ENCODE data around the gene SLC35C1. TPM values are rescaled to one million over a fixed set of nuclear protein-coding genes. Genes with fewer than 3 reads are reported as not detected.

The SLC35C1 gene
- 10 to 100 TPM; 17.7 to 18.1 TPM for total RNA-seq
- 22.4 TPM for polyA plus RNA-seq

DNA sequence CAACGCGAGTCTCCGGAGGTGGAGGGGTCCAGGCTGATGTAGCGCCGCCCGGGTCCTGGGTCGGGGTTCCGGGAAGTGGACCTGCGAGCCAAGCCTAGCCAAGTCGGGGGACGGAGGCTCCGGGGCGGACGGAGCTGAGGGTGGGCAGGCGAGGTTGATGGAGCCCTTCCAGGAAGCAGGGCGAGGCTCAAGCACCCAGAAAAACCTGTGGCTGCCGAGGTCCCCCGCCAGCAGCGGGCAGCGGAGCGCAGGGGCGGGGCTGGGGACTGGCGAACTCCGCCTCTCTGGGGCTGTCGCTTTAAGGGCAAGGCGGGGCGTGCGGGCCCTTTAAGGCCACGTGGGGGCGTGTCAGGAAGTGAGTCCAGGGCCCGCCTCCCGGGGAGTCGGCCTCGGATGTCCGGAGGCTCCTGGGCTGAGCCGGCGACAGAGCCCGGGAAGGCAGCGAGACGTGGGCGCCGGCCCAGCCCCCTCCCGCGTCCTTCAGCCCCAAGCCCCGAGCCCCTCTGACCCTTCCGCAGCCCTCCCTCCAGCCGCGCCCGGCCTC is at the start of gene SLC35C1:
Gene SLC35C1 (plus strand): TSS at position 389 of the 544 bp plus-strand sequence. CDS start 653 bp downstream, outside the sequence.
- Histone ChIP-seq H3K9me3 (ENCODE audit: low read length) (no peaks in the 10 kb centered on the region), H3K36me3 (ENCODE audit: insufficient read depth, low read length) (no peaks in the 10 kb centered on the region), H3K4me3 (ENCODE audit: low read length) (peak within 1 kb of the TSS; percentile 83), H3K4me1 (ENCODE audit: insufficient read depth, low read length) (peaks cover 37% of the 10 kb centered on the region), H3K27me3 (ENCODE audit: insufficient read depth, low read length, poor library complexity, severe bottlenecking) (no peaks in the 10 kb centered on the region), H3K27ac (ENCODE audit: low read depth, low read length) (peak within 1 kb of the TSS; percentile 74)
- POLR2A ChIA-PET, result interaction anchor here (1.0 to 3.2 kb wide), 3 partner anchors 33 to 42 kb away, joined by 3 to 15 read pairs (median 3); partner anchors contain the start of gene CRY2
- Mint-ChIP-seq H3K36me3 (peaks cover 0 to 41% (median 2%) of the 10 kb centered on the region in 3 donors), H3K4me3 (peak within 1 kb of the TSS; percentile 87 to 99 (median 92)), H3K27me3 (no peaks in the 10 kb centered on the region), H3K9me3 (no peaks in the 10 kb centered on the region), H3K4me1 (peaks cover 31 to 54% (median 39%) of the 10 kb centered on the region in 3 donors), H3K27ac (peak within 1 kb of the TSS; percentile 80 to 98 (median 91))
- CTCF ChIA-PET, result interaction anchor here (1.2 to 2.8 kb wide), 6 partner anchors 9 to 40 kb away, joined by 3 to 17 read pairs (median 4); no protein-coding TSS in a partner anchor
- DNase-seq, result peak; percentile 92 to 96 (median 95)

DNA sequence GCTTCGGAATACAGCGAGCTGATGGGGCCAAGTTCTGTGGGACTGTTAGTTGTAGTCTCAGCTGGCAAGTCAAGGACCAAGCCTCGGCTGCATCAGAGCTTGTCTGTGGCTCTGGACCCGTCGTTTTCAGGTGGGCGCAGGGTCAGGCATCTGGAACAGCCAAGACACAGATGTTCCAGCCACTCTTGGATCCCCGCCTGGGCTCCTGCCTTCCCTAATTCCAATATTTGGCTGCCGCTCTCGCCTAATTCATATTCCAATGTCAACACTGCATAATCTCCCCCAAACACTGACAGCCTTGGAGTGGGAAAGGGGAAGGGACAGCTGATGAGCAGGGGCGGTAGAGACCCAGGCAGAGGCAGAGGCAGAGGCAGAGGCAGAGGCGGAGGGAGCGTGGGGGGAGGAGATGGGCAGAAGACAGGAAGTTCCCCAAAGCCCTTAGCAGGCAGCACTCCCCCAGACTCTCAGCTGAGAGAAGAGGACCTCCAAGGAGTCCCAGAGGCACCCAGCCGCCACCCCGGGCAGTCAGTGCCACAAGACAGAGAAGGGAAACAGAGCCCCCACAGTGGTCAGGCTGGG is 49.6 kb upstream of the SLC35C1 start:
- no peaks in the 10 kb centered on the region for H3K4me1 Mint-ChIP-seq
- H3K4me3 Mint-ChIP-seq, result no peak overlapping the region
- Histone ChIP-seq H3K4me1 (ENCODE audit: insufficient read depth, low read length) (no peaks in the 10 kb centered on the region), H3K27me3 (ENCODE audit: insufficient read depth, low read length, poor library complexity, severe bottlenecking) (peaks cover 5% of the 10 kb centered on the region), H3K9me3 (ENCODE audit: low read length) (no peaks in the 10 kb centered on the region), H3K27ac (ENCODE audit: low read depth, low read length) (no peak overlapping the region), H3K36me3 (ENCODE audit: insufficient read depth, low read length) (no peaks in the 10 kb centered on the region), H3K4me3 (ENCODE audit: low read length) (no peak overlapping the region)
- H3K27me3 Mint-ChIP-seq, result peaks cover 12 to 65% of the 10 kb centered on the region in 2 donors
- no peaks in the 10 kb centered on the region for H3K9me3 Mint-ChIP-seq
- ChIA-PET CTCF (interaction anchor here (2.6 kb wide), 1 partner anchor 16 kb away, joined by 8 read pairs; no protein-coding TSS in a partner anchor), POLR2A (no interaction called here)
- H3K36me3 Mint-ChIP-seq, result no peaks in the 10 kb centered on the region
- DNase-seq, result no peak
- H3K27ac Mint-ChIP-seq, result no peak overlapping the region

- Histone ChIP-seq H3K4me1 (ENCODE audit: insufficient read depth, low read length) (no peaks in the 10 kb centered on the region), H3K9me3 (ENCODE audit: low read length) (no peaks in the 10 kb centered on the region), H3K27ac (ENCODE audit: low read depth, low read length) (no peak overlapping the region), H3K27me3 (ENCODE audit: insufficient read depth, low read length, poor library complexity, severe bottlenecking) (peaks cover 2% of the 10 kb centered on the region), H3K4me3 (ENCODE audit: low read length) (no peak overlapping the region), H3K36me3 (ENCODE audit: insufficient read depth, low read length) (no peaks in the 10 kb centered on the region)
- Mint-ChIP-seq H3K36me3 (no peaks in the 10 kb centered on the region), H3K9me3 (no peaks in the 10 kb centered on the region), H3K27ac (no peak overlapping the region), H3K4me1 (no peaks in the 10 kb centered on the region), H3K4me3 (no peak overlapping the region), H3K27me3 (peaks cover 9 to 56% of the 10 kb centered on the region in 2 donors)
- CTCF ChIA-PET, result interaction anchor here (0.6 kb wide), 1 partner anchor 15 kb away, joined by 4 read pairs; no protein-coding TSS in a partner anchor
- DNase-seq, result no peak
- POLR2A ChIA-PET, result no interaction called here
Observed at GRCh38 chr11:45756384-45757010, 48.5 kb upstream of the SLC35C1 start.

- H3K4me1 Mint-ChIP-seq, result no peaks in the 10 kb centered on the region
- no peaks in the 10 kb centered on the region for H3K36me3 Mint-ChIP-seq
- CTCF ChIA-PET, result no interaction called here
- H3K27ac ChIP-seq (ENCODE audit: low read depth, low read length), result no peak overlapping the region
- H3K9me3 Mint-ChIP-seq, result no peaks in the 10 kb centered on the region
- H3K4me3 Mint-ChIP-seq, result no peak overlapping the region
- H3K27ac Mint-ChIP-seq, result no peak overlapping the region
- H3K27me3 ChIP-seq (ENCODE audit: insufficient read depth, low read length, poor library complexity, severe bottlenecking), result no peaks in the 10 kb centered on the region
- POLR2A ChIA-PET, result no interaction called here
- no peaks in the 10 kb centered on the region for H3K4me1 ChIP-seq (ENCODE audit: insufficient read depth, low read length)
- no peak for DNase-seq
- no peaks in the 10 kb centered on the region for H3K36me3 ChIP-seq (ENCODE audit: insufficient read depth, low read length)
- peaks cover 9 to 55% of the 10 kb centered on the region in 2 donors for H3K27me3 Mint-ChIP-seq
- H3K9me3 ChIP-seq (ENCODE audit: low read length), result no peaks in the 10 kb centered on the region
- H3K4me3 ChIP-seq (ENCODE audit: low read length), result no peak overlapping the region
Observed at GRCh38 chr11:45757672-45758071, 47.3 kb upstream of the SLC35C1 start.

DNA sequence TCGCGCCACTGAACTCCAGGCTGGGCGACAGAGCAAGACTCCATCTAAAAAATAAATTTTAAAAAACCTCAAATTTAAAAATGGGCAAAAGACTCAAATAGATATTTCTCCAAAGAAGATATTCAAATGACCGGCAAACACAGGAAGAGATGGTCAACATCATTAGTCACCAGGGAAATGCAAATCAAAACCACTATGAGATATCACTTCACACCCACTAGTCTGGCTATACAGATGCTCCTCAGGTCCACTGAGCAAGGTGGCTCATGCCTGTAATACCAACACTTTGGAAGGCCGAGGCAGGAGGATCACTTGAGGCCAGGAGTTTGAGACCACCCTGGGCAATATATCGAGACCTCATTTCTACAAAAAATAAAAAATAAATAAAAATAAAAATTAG is 43.3 kb upstream of the SLC35C1 start:
- CTCF ChIA-PET, result interaction anchor here (1.9 kb wide), 1 partner anchor 10 kb away, joined by 8 read pairs; no protein-coding TSS in a partner anchor

GRCh38 chr11:45765107-45765668 is 39.8 kb upstream of the SLC35C1 start:
- POLR2A ChIA-PET, result no interaction called here
- CTCF ChIA-PET, result interaction anchor here (0.8 kb wide), 1 partner anchor 241 kb away, joined by 3 read pairs; no protein-coding TSS in a partner anchor

More for the DNA sequence above, 43.3 kb upstream of the SLC35C1 start:
- Histone ChIP-seq H3K27me3 (ENCODE audit: insufficient read depth, low read length, poor library complexity, severe bottlenecking) (peaks cover 2% of the 10 kb centered on the region), H3K9me3 (ENCODE audit: low read length) (no peaks in the 10 kb centered on the region), H3K4me1 (ENCODE audit: insufficient read depth, low read length) (no peaks in the 10 kb centered on the region), H3K4me3 (ENCODE audit: low read length) (no peak overlapping the region), H3K27ac (ENCODE audit: low read depth, low read length) (no peak overlapping the region), H3K36me3 (ENCODE audit: insufficient read depth, low read length) (no peaks in the 10 kb centered on the region)
- Mint-ChIP-seq H3K27me3 (peaks cover 8 to 64% of the 10 kb centered on the region in 2 donors), H3K4me3 (no peak overlapping the region), H3K27ac (no peak overlapping the region), H3K9me3 (no peaks in the 10 kb centered on the region), H3K4me1 (no peaks in the 10 kb centered on the region), H3K36me3 (no peaks in the 10 kb centered on the region)
- POLR2A ChIA-PET, result no interaction called here
- DNase-seq, result no peak

DNA sequence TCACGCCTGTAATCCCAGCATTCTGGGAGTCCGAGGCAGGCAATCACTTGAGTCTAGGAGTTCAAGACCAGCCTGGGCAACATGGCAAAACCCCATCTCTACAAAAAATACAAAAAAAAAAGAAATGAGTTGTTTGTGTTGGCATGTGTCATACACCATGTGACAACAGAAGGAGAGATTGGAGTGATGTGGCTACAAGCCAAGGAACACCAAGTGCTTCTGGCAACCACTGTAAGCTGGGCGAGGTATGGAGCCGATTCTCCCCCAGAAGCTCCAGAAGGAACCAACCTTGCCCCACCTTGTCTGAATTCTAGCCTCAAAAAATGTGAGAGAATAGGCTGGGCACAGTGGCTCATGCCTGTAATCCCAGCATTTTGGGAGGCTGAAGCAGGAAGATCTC is 39.1 kb upstream of the SLC35C1 start:
- no peaks in the 10 kb centered on the region for H3K36me3 ChIP-seq (ENCODE audit: insufficient read depth, low read length)
- H3K27me3 ChIP-seq (ENCODE audit: insufficient read depth, low read length, poor library complexity, severe bottlenecking), result peaks cover 9% of the 10 kb centered on the region
- CTCF ChIA-PET, result interaction anchor here (0.8 kb wide), 1 partner anchor 241 kb away, joined by 3 read pairs; no protein-coding TSS in a partner anchor
- no peak overlapping the region for H3K27ac Mint-ChIP-seq
- H3K4me1 ChIP-seq (ENCODE audit: insufficient read depth, low read length), result no peaks in the 10 kb centered on the region
- peaks cover 3 to 46% of the 10 kb centered on the region in 2 donors for H3K27me3 Mint-ChIP-seq
- H3K4me3 ChIP-seq (ENCODE audit: low read length), result no peak overlapping the region
- DNase-seq, result no peak
- no peak overlapping the region for H3K27ac ChIP-seq (ENCODE audit: low read depth, low read length)
- peaks cover 0 to 2% (median under 1%) of the 10 kb centered on the region in 3 donors for H3K4me1 Mint-ChIP-seq
- POLR2A ChIA-PET, result no interaction called here
- no peaks in the 10 kb centered on the region for H3K9me3 Mint-ChIP-seq
- H3K4me3 Mint-ChIP-seq, result no peak overlapping the region
- H3K36me3 Mint-ChIP-seq, result no peaks in the 10 kb centered on the region
- no peaks in the 10 kb centered on the region for H3K9me3 ChIP-seq (ENCODE audit: low read length)

More at GRCh38 chr11:45765107-45765668, 39.8 kb upstream of the SLC35C1 start:
- H3K9me3 Mint-ChIP-seq, result no peaks in the 10 kb centered on the region
- Histone ChIP-seq H3K9me3 (ENCODE audit: low read length) (no peaks in the 10 kb centered on the region), H3K36me3 (ENCODE audit: insufficient read depth, low read length) (no peaks in the 10 kb centered on the region), H3K27me3 (ENCODE audit: insufficient read depth, low read length, poor library complexity, severe bottlenecking) (peaks cover 9% of the 10 kb centered on the region), H3K4me3 (ENCODE audit: low read length) (no peak overlapping the region), H3K27ac (ENCODE audit: low read depth, low read length) (no peak overlapping the region), H3K4me1 (ENCODE audit: insufficient read depth, low read length) (no peaks in the 10 kb centered on the region)
- H3K27ac Mint-ChIP-seq, result peak overlapping the region in 1 of 8 donors; percentile 8
- no peaks in the 10 kb centered on the region for H3K4me1 Mint-ChIP-seq
- no peaks in the 10 kb centered on the region for H3K36me3 Mint-ChIP-seq
- no peak for DNase-seq
- H3K4me3 Mint-ChIP-seq, result no peak overlapping the region
- H3K27me3 Mint-ChIP-seq, result peaks cover 3 to 49% of the 10 kb centered on the region in 2 donors

- peak overlapping the region in 1 of 7 donors; percentile 39 for H3K4me3 Mint-ChIP-seq
- H3K36me3 ChIP-seq (ENCODE audit: insufficient read depth, low read length), result no peaks in the 10 kb centered on the region
- no peak for DNase-seq
- no peak overlapping the region for H3K4me3 ChIP-seq (ENCODE audit: low read length)
- CTCF ChIA-PET, result no interaction called here
- H3K36me3 Mint-ChIP-seq, result no peaks in the 10 kb centered on the region
- no peak overlapping the region for H3K27ac ChIP-seq (ENCODE audit: low read depth, low read length)
- peaks cover 9% of the 10 kb centered on the region for H3K27me3 ChIP-seq (ENCODE audit: insufficient read depth, low read length, poor library complexity, severe bottlenecking)
- H3K27ac Mint-ChIP-seq, result no peak overlapping the region
- no peaks in the 10 kb centered on the region for H3K9me3 Mint-ChIP-seq
- no peaks in the 10 kb centered on the region for H3K4me1 ChIP-seq (ENCODE audit: insufficient read depth, low read length)
- H3K9me3 ChIP-seq (ENCODE audit: low read length), result no peaks in the 10 kb centered on the region
- POLR2A ChIA-PET, result no interaction called here
- peaks cover 6 to 46% of the 10 kb centered on the region in 2 donors for H3K27me3 Mint-ChIP-seq
- peaks cover 5 to 9% (median 7%) of the 10 kb centered on the region in 3 donors for H3K4me1 Mint-ChIP-seq
Observed at GRCh38 chr11:45766469-45766868, 38.5 kb upstream of the SLC35C1 start.

Measured in CD8-positive, alpha-beta memory T cell (primary cell).